Hematopoietic multipotent progenitor cell treated with erythropoietin and hydrocortisone succinate and interleukin-3 and kit ligand, for 15 days (in vitro differentiated cells): ENCODE results near the gene ASCC3.

Source experiments
- DNase-seq: peaks from one replicate; pipeline ENCODE4 v3.0.0-alpha.2; 2015; ENCODE audit warnings: low spot score

The ASCC3 gene

GRCh38 chr6:100464903-100465700 lies 416.0 kb downstream of the ASCC3 start, which contains the start of gene SIM1:
TSS of gene SIM1 (minus strand) at chr6:100464921. CDS start at chr6:100463468, 1,453 bp downstream.
- no peak for DNase-seq

- no peak for DNase-seq
These were observed 416.8 kb downstream of the ASCC3 start for GRCh38 chr6:100464162-100464851.

DNA sequence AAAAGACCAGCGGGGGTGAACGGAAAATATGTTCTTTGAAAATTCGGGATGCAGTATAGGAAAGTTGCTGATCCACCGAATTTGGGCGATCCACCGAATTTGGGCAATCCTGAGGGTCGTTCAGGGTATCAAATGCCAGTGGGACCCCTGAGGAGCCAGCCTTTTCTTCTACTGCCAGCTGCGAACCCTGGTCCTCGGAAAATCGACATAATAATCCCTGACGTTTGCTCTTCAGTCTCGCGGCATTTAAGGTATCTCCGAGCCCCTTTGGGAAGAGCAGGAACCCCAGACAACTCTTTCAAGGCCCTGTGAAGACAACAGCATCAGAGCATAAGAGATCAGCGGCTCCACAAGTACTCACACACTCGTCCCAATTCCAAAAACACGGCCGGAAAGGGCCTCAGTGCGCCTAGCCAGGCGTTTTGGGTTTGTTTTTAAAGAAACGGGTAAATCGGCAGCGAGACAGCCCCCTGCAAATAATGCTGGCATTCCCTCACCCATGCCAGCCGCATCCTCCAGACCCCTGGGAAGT lies 417.4 kb downstream of the ASCC3 start:
- DNase-seq = no peak

DNA sequence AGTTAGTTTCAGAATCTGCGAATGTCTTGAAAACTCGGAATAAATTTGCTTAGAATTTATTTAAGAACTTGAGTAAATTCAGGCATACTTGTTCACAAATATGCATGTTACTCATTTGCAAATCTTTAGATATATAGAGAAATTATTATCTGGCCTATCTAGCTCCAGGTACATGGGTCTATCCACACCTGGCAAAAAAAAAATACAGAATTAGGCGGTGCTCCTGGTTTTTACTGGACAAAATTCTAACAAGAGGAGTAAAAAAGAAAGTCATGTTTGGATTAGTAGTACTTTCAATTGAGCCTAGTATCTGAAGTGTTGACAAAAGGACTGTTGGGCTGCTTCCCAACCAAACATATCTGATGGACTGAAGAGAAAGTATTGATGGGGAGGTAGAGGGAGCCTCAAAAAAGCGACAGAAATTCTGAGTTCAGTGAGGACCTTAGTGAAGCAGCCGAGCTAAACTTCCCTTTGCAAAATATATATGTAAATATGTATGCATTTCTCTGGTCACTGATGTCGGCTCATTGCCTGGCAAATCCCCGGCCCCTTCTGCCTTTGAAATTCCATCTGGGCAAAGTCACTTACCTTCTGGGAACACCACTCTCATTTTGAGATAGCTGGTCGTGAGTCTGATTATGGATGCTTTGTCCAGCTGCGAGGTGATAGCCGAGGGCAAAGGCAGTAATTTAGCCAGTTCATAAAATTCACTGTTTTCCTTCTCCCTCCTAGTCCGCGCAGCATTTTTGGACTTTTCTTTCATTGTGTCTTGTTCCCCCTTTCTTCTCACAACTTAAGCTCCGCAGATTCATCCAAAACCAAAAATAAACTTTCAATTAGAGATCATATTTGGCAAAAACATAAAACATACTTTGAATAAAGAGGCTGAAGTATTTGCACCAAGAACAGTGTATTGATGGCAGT lies 418.2 kb downstream of the ASCC3 start:
- DNase-seq = no peak

DNA sequence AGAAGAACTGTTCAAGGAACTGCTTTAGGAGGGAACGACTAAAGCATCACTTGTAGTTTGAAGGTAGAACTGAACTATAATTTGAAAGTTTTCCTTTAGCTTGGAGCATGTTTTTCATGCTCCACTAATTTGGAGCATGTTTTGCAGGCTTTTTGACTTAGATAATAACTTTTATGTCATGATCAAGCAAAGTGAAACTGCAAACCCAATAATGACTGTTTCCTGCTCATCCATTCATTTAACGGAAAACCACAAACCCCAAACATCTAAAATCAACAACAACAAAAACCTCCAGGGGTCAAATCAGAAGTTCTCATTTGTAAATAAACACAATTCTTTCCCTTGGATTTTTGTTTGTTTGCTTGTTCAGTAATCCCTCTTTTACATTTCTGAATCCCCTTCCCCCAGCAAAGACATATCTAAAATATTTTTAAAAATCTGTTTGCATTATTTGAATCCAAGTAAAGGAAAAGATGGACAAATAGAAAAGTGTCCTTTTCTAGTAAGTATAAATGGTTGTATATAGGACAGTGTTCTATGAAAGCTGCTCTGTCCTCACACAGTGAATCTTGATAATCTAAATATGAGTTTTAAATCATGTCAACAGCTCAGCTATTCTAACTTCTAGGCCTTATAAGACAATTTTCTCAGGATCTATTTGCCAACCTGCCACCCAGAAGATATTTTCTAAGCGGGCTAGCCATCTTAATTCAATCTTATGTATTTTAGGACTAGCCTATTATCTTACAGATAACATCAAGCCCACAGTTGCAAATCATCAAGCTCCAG lies 419.0 kb downstream of the ASCC3 start:
- DNase-seq = no peak

- no peak for DNase-seq
These were observed 419.7 kb downstream of the ASCC3 start for GRCh38 chr6:100461278-100461916.

DNA sequence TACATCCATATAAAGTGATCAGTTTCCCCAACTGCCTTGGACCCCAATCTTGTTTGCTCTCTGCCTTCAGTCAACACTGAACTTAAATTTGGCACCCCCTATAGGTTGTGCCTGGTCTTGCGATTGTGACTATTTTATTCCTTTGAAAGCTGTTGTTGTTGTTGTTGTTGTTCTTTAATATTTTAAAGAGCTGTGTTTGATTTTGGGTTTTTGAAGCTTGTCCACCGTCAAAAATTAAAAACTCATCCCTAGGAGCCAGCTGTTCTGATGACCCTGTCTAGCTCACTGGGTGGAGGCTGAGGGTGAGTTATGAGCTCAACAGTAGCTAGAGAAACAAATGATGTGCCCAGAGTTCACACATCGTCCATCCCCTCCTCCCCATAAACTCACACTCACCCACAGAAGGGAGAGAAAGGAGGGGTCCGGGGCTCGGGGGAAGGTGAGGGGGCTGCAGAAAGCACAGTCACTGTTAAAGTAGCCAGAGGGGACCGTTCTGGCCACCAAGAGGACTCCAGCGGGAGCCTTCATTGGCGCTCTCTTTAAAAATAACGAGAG lies 420.4 kb downstream of the ASCC3 start:
- no peak for DNase-seq

- no peak for DNase-seq
These were observed 421.4 kb downstream of the ASCC3 start for GRCh38 chr6:100459592-100460184.

- no peak for DNase-seq
These were observed 422.1 kb downstream of the ASCC3 start for GRCh38 chr6:100458841-100459591.
